BLaER1 treated with 17β-estradiol and CSF1 and Interleukin-3, amounts not matched to agents 10 nM and 100 nM (cell line): ENCODE measurements around the gene CATSPER4.
A peak's percentile ranks its signal among the peaks of the same experiment; 100 is the strongest.
"Not testable (repeated sequence)": the region's sequence is repeated elsewhere in the genome, so short reads cannot be mapped to it uniquely, and the experiment has no call there.

Experiments used
- H3K27ac ChIP-seq, 11 experiments: shearing (Covaris generic); formaldehyde crosslinking; 2 replicates each; pipeline ENCODE4 v1.8.1; 2022
- H3K27me3 ChIP-seq, 11 experiments: shearing (Covaris generic); formaldehyde crosslinking; 2 replicates each; pipeline ENCODE4 v1.8.1; 2022
- H3K36me3 ChIP-seq, 11 experiments: shearing (Covaris generic); formaldehyde crosslinking; 2 replicates each; pipeline ENCODE4 v1.8.1; 2022
- H3K4me1 ChIP-seq, 10 experiments: shearing (Covaris generic); formaldehyde crosslinking; 2 replicates each; pipeline ENCODE4 v1.8.1; 2022
- H3K4me2 ChIP-seq, 11 experiments: shearing (Covaris generic); formaldehyde crosslinking; 2 replicates each; pipeline ENCODE4 v1.8.1; 2022
- H3K4me3 ChIP-seq, 10 experiments: shearing (Covaris generic); formaldehyde crosslinking; 2 replicates each; pipeline ENCODE4 v1.8.1; 2022
- H3K9ac ChIP-seq, 11 experiments: shearing (Covaris generic); formaldehyde crosslinking; 2 replicates each; pipeline ENCODE4 v1.8.1; 2022
- H3K9me3 ChIP-seq, 11 experiments: shearing (Covaris generic); formaldehyde crosslinking; replicated peaks in 1 of 11; 2 replicates each; pipeline ENCODE4 v1.8.1; 2022
- H4K20me1 ChIP-seq, 11 experiments: shearing (Covaris generic); formaldehyde crosslinking; 2 replicates each; pipeline ENCODE4 v1.8.1; 2022
- Cebpa-rat ChIP-seq, 11 experiments: shearing (Covaris generic); IDR thresholded peaks; 2 replicates each; pipeline ENCODE4 v1.8.1; 2022

CATSPER4 gene

GRCh38 chr1:26221094-26221493 lies 30.7 kb downstream of the CATSPER4 start:
- H3K9ac ChIP-seq, result no peak overlapping the region

GRCh38 chr1:26224606-26225005 lies 34.2 kb downstream of the CATSPER4 start:
- Histone ChIP-seq H3K9ac (no peak overlapping the region), H3K4me3 (peak overlapping the region in 2 of 10 experiments; percentile 37 to 64; a peak in 3 of 20 replicates), H3K36me3 (no peaks in the 10 kb centered on the region), H3K9me3 (no peaks in the 10 kb centered on the region), H4K20me1 (no peaks in the 10 kb centered on the region), H3K4me1 (peaks cover 0 to 25% (median 13%) of the 10 kb centered on the region in 10 experiments; a peak in 12 of 20 replicates), H3K4me2 (peak overlapping the region in 8 of 11 experiments; percentile 60 to 78 (median 68); a peak in 11 of 22 replicates), H3K27ac (no peak overlapping the region), H3K27me3 (peaks cover 21 to 38% (median 29%) of the 10 kb centered on the region in 11 experiments)
- no peak for TF ChIP-seq Cebpa-rat (IDR thresholded peaks at IDR 0.05)

More at GRCh38 chr1:26221094-26221493, 30.7 kb downstream of the CATSPER4 start:
- Histone ChIP-seq H3K27ac (no peak overlapping the region), H3K36me3 (no peaks in the 10 kb centered on the region), H3K4me3 (no peak overlapping the region), H4K20me1 (no peaks in the 10 kb centered on the region), H3K27me3 (peaks cover 16 to 26% (median 22%) of the 10 kb centered on the region in 11 experiments), H3K4me2 (no peak overlapping the region), H3K4me1 (peaks cover 0 to 18% (median 7%) of the 10 kb centered on the region in 10 experiments; a peak in 11 of 20 replicates), H3K9me3 (no peaks in the 10 kb centered on the region)
- no peak for TF ChIP-seq Cebpa-rat (IDR thresholded peaks at IDR 0.05)

GRCh38 chr1:26225033-26225831 lies 34.8 kb downstream of the CATSPER4 start:
- Histone ChIP-seq H3K9me3 (no peaks in the 10 kb centered on the region), H3K4me2 (peak overlapping the region; percentile 60 to 78 (median 69)), H3K4me1 (peaks cover 0 to 25% (median 13%) of the 10 kb centered on the region in 10 experiments; a peak in 13 of 20 replicates), H3K27me3 (peaks cover 21 to 38% (median 29%) of the 10 kb centered on the region in 11 experiments), H3K4me3 (peak overlapping the region in 9 of 10 experiments; percentile 16 to 64 (median 50); a peak in 16 of 20 replicates), H3K27ac (no peak overlapping the region), H3K36me3 (no peaks in the 10 kb centered on the region), H3K9ac (peak overlapping the region in 5 of 11 experiments; percentile 29 to 42 (median 34); a peak in 7 of 22 replicates), H4K20me1 (no peaks in the 10 kb centered on the region)
- no peak for TF ChIP-seq Cebpa-rat (IDR thresholded peaks at IDR 0.05)

GRCh38 chr1:26230682-26231081 lies 40.3 kb downstream of the CATSPER4 start:
- H3K4me3 ChIP-seq, H3K27ac ChIP-seq, H3K9ac ChIP-seq, H4K20me1 ChIP-seq, H3K4me2 ChIP-seq, H3K36me3 ChIP-seq: not testable (repeated sequence)
- peaks cover 8 to 16% (median 13%) of the 10 kb centered on the region in 11 experiments for H3K27me3 ChIP-seq
- peaks cover 0 to 10% (median 0%) of the 10 kb centered on the region in 11 experiments; a peak in 2 of 22 replicates for H3K9me3 ChIP-seq
- peaks cover 12 to 27% (median 22%) of the 10 kb centered on the region in 10 experiments for H3K4me1 ChIP-seq

- peaks cover 28 to 45% (median 37%) of the 10 kb centered on the region in 10 experiments for H3K4me1 ChIP-seq
- peaks cover 0 to 33% (median 9%) of the 10 kb centered on the region in 11 experiments; a peak in 6 of 22 replicates for H4K20me1 ChIP-seq
- no peaks in the 10 kb centered on the region for H3K27me3 ChIP-seq
- peaks cover 0 to 27% (median 6%) of the 10 kb centered on the region in 11 experiments; a peak in 7 of 22 replicates for H3K36me3 ChIP-seq
- H3K9ac ChIP-seq, result peak within 1 kb of the TSS; percentile 83 to 92 (median 87)
- H3K9me3 ChIP-seq, result peaks cover 0 to 10% (median 0%) of the 10 kb centered on the region in 11 experiments; a peak in 2 of 22 replicates
- H3K4me2 ChIP-seq, result peak within 1 kb of the TSS; percentile 74 to 90 (median 81)
- peak within 1 kb of the TSS; percentile 63 to 92 (median 80) for H3K4me3 ChIP-seq
- TF ChIP-seq Cebpa-rat (IDR thresholded peaks at IDR 0.05), result no peak
- peak within 1 kb of the TSS; percentile 37 to 88 (median 85); a peak in 21 of 22 replicates for H3K27ac ChIP-seq
Observed at GRCh38 chr1:26233903-26234643, 43.7 kb downstream of the CATSPER4 start, which contains the start of gene CEP85. Gene CEP85 (plus strand): TSS chr1:26234200. CDS start chr1:26239784, 5,584 bp downstream.

GRCh38 chr1:26234644-26235370 lies 44.4 kb downstream of the CATSPER4 start:
- Histone ChIP-seq H3K9ac (peak overlapping the region; percentile 83 to 92 (median 87)), H4K20me1 (peaks cover 0 to 39% (median 16%) of the 10 kb centered on the region in 11 experiments; a peak in 9 of 22 replicates), H3K4me1 (peaks cover 28 to 45% (median 37%) of the 10 kb centered on the region in 10 experiments), H3K4me3 (peak overlapping the region; percentile 63 to 92 (median 80)), H3K27ac (peak overlapping the region; percentile 37 to 88 (median 85); a peak in 21 of 22 replicates), H3K9me3 (peaks cover 0 to 10% (median 0%) of the 10 kb centered on the region in 11 experiments; a peak in 2 of 22 replicates), H3K4me2 (peak overlapping the region; percentile 71 to 90 (median 77)), H3K36me3 (peaks cover 2 to 34% (median 10%) of the 10 kb centered on the region in 11 experiments; a peak in 19 of 22 replicates), H3K27me3 (no peaks in the 10 kb centered on the region)
- TF ChIP-seq Cebpa-rat (IDR thresholded peaks at IDR 0.05), result no peak

- Histone ChIP-seq H3K36me3 (peaks cover 4 to 60% (median 36%) of the 10 kb centered on the region in 11 experiments; a peak in 20 of 22 replicates), H3K27me3 (no peaks in the 10 kb centered on the region), H3K4me3 (no peak overlapping the region), H3K4me1 (peaks cover 28 to 40% (median 37%) of the 10 kb centered on the region in 10 experiments), H3K4me2 (peak overlapping the region in 10 of 11 experiments; percentile 1 to 88 (median 72); a peak in 17 of 22 replicates), H3K27ac (peak overlapping the region in 4 of 11 experiments; percentile 3 to 46 (median 20); a peak in 2 of 22 replicates), H3K9ac (no peak overlapping the region), H4K20me1 (peaks cover 0 to 57% (median 22%) of the 10 kb centered on the region in 11 experiments; a peak in 11 of 22 replicates), H3K9me3 (no peaks in the 10 kb centered on the region)
- TF ChIP-seq Cebpa-rat (IDR thresholded peaks at IDR 0.05), result no peak
Observed at GRCh38 chr1:26237230-26237966, 47.0 kb downstream of the CATSPER4 start.
